Vagina (tissue), 2 donors: ENCODE data around the gene LRRC4C. TPM values are rescaled to one million over a fixed set of nuclear protein-coding genes. Genes with fewer than 3 reads are reported as not detected.

ENCODE experiments used
- DNase-seq, 2 donors: peaks; one replicate each; pipeline ENCODE4 v3.0.0-alpha.2; 2017; ENCODE audit errors: extremely low spot score in 2 of 2
- H3K27ac ChIP-seq: fragments of 200-600 bp; sonication (generic); one replicate; pipeline ENCODE4 v1.5.1; 2019
- H3K27me3 ChIP-seq: fragments of 200-600 bp; sonication (generic); one replicate; pipeline ENCODE4 v1.5.1; 2019
- H3K36me3 ChIP-seq, 2 donors: fragments of 200-600 bp; sonication (generic); one replicate each; pipeline ENCODE4 v1.5.1; 2017 to 2019
- H3K4me1 ChIP-seq: fragments of 200-600 bp; sonication (generic); one replicate; pipeline ENCODE4 v1.5.1; 2019
- H3K4me3 ChIP-seq, 2 donors: fragments of 200-600 bp; sonication (generic); 1 replicate in 1 of 2; 2 replicates in 1 of 2; pipeline ENCODE4 v1.5.1; 2016 to 2019
- H3K9me3 ChIP-seq: fragments of 200-600 bp; sonication (generic); one replicate; pipeline ENCODE4 v1.5.1; 2019
- CTCF ChIP-seq, 3 experiments: fragments of 450-650 bp in 2 of 3; fragments of 200-600 bp in 1 of 3; sonication (generic) in 1 of 3; IDR thresholded peaks; one replicate each; pipeline ENCODE4 v1.5.1; 2017 to 2019; ENCODE audit warnings: antibody characterized with exemption in 3 of 3, mild to moderate bottlenecking in 2 of 3, moderate library complexity in 2 of 3
- POLR2A ChIP-seq, 2 donors: fragments of 450-650 bp; IDR thresholded peaks; one replicate each; pipeline ENCODE4 v1.6.1; 2017; ENCODE audit warnings: antibody characterized with exemption in 2 of 2, mild to moderate bottlenecking in 2 of 2, moderate library complexity in 2 of 2
- POLR2AphosphoS5 ChIP-seq, 2 donors: sonication (generic); formaldehyde crosslinking; IDR thresholded peaks; one replicate each; pipeline ENCODE4 v1.9.0; 2017; ENCODE audit warnings: antibody characterized with exemption in 2 of 2, mild to moderate bottlenecking in 2 of 2, low read depth in 1 of 2; ENCODE audit not compliant: insufficient read depth in 1 of 2
- intact Hi-C: fragments of 100-400 bp; cut with DNase I; formaldehyde crosslinking; loops from one replicate; pipeline ENCODE4 v1.15.1; 2023
- total RNA-seq: library from RNA; depleted of rRNA; stranded (reverse); fragments of >200 nt; gene quantifications from one replicate; pipeline ENCODE4 v1.2.3, GENCODE V29; 2016

LRRC4C gene
- total RNA-seq, 1 donor from 2014 or later: 5.6 TPM

GRCh38 chr11:41403458-41403857 is 56.0 kb downstream of the LRRC4C start:
- Histone ChIP-seq H3K4me1 (no peaks in the 10 kb centered on the region), H3K36me3 (no peaks in the 10 kb centered on the region), H3K9me3 (no peaks in the 10 kb centered on the region), H3K4me3 (no peak overlapping the region), H3K27ac (no peak overlapping the region), H3K27me3 (no peaks in the 10 kb centered on the region)
- intact Hi-C loops: no loop called here
- DNase-seq: no peak
- no peak for TF ChIP-seq POLR2AphosphoS5 (IDR thresholded peaks at IDR 0.05; ENCODE audit: insufficient read depth in 1 of 2, low read depth in 1 of 2)
- TF ChIP-seq CTCF (IDR thresholded peaks at IDR 0.05): no peak
- TF ChIP-seq POLR2A (IDR thresholded peaks at IDR 0.05): no peak

GRCh38 chr11:41400819-41401382 is 58.6 kb downstream of the LRRC4C start:
- intact Hi-C loops: no loop called here
- no peaks in the 10 kb centered on the region for H3K9me3 ChIP-seq
- no peak overlapping the region for H3K4me3 ChIP-seq

GRCh38 chr11:41400124-41400523 is 59.3 kb downstream of the LRRC4C start:
- TF ChIP-seq POLR2A (IDR thresholded peaks at IDR 0.05): no peak
- TF ChIP-seq POLR2AphosphoS5 (IDR thresholded peaks at IDR 0.05; ENCODE audit: insufficient read depth in 1 of 2, low read depth in 1 of 2): no peak
- no peak for TF ChIP-seq CTCF (IDR thresholded peaks at IDR 0.05)
- H3K4me3 ChIP-seq: no peak overlapping the region

More at GRCh38 chr11:41400819-41401382, 58.6 kb downstream of the LRRC4C start:
- no peak for DNase-seq
- no peaks in the 10 kb centered on the region for H3K4me1 ChIP-seq
- no peak overlapping the region for H3K27ac ChIP-seq
- no peaks in the 10 kb centered on the region for H3K36me3 ChIP-seq
- no peaks in the 10 kb centered on the region for H3K27me3 ChIP-seq
- TF ChIP-seq POLR2AphosphoS5 (IDR thresholded peaks at IDR 0.05; ENCODE audit: insufficient read depth in 1 of 2, low read depth in 1 of 2): no peak
- TF ChIP-seq POLR2A (IDR thresholded peaks at IDR 0.05): no peak
- no peak for TF ChIP-seq CTCF (IDR thresholded peaks at IDR 0.05)

GRCh38 chr11:41399323-41399722 is 60.1 kb downstream of the LRRC4C start:
- intact Hi-C loops: no loop called here
- no peaks in the 10 kb centered on the region for H3K9me3 ChIP-seq
- H3K36me3 ChIP-seq: no peaks in the 10 kb centered on the region
- TF ChIP-seq POLR2AphosphoS5 (IDR thresholded peaks at IDR 0.05; ENCODE audit: insufficient read depth in 1 of 2, low read depth in 1 of 2) (no peak), POLR2A (IDR thresholded peaks at IDR 0.05) (no peak), CTCF (IDR thresholded peaks at IDR 0.05) (no peak)
- no peak overlapping the region for H3K4me3 ChIP-seq
- H3K27ac ChIP-seq: no peak overlapping the region
- no peak for DNase-seq
- no peaks in the 10 kb centered on the region for H3K4me1 ChIP-seq
- H3K27me3 ChIP-seq: no peaks in the 10 kb centered on the region

More at GRCh38 chr11:41400124-41400523, 59.3 kb downstream of the LRRC4C start:
- Histone ChIP-seq H3K4me1 (no peaks in the 10 kb centered on the region), H3K27me3 (no peaks in the 10 kb centered on the region), H3K36me3 (no peaks in the 10 kb centered on the region), H3K9me3 (no peaks in the 10 kb centered on the region), H3K27ac (no peak overlapping the region)
- DNase-seq: no peak
- intact Hi-C loops: no loop called here

- Histone ChIP-seq H3K9me3 (no peaks in the 10 kb centered on the region), H3K4me1 (no peaks in the 10 kb centered on the region), H3K27me3 (no peaks in the 10 kb centered on the region), H3K36me3 (no peaks in the 10 kb centered on the region), H3K4me3 (no peak overlapping the region), H3K27ac (no peak overlapping the region)
- intact Hi-C loops: no loop called here
- DNase-seq: no peak
- no peak for TF ChIP-seq POLR2AphosphoS5 (IDR thresholded peaks at IDR 0.05; ENCODE audit: insufficient read depth in 1 of 2, low read depth in 1 of 2)
- no peak for TF ChIP-seq POLR2A (IDR thresholded peaks at IDR 0.05)
- TF ChIP-seq CTCF (IDR thresholded peaks at IDR 0.05): no peak
These were observed 61.3 kb downstream of the LRRC4C start for GRCh38 chr11:41398175-41398574.
